Measurements from ENCODE around the gene C1QTNF2.
A peak's percentile ranks its signal among the peaks of the same experiment; 100 is the strongest.

C1QTNF2 gene

GRCh38 chr5:160311491-160312133 lies 58.8 kb downstream of the C1QTNF2 start:
- H3K4me1 ChIP-seq (ENCODE audit: low read length), result peaks cover 11% of the 10 kb centered on the region
- 0 out of 2 replicates have a peak, but pooled peaks cover 4% of the 10 kb centered on the region for H3K27me3 ChIP-seq (replicated peaks; ENCODE audit: insufficient read depth, low read length)
- H3K79me2 ChIP-seq (ENCODE audit: low read length), result no peaks in the 10 kb centered on the region
- no peak overlapping the region for H3K9ac ChIP-seq (ENCODE audit: low read length)
- no peaks in the 10 kb centered on the region for H3K9me2 ChIP-seq (replicated peaks; ENCODE audit: insufficient read depth, low read length)
- no peak for DNase-seq
- H3K9me3 ChIP-seq (replicated peaks; ENCODE audit: insufficient read depth, low read length), result no peaks in the 10 kb centered on the region
- no peaks in the 10 kb centered on the region for H3K36me3 ChIP-seq (replicated peaks; ENCODE audit: insufficient read depth, low read length)
- H3K27ac ChIP-seq (ENCODE audit: low read length), result no peak overlapping the region
- H3K4me3 ChIP-seq (ENCODE audit: low read length), result no peak overlapping the region; the same call in 1 of the 2 replicates
- no peak overlapping the region for H2AFZ ChIP-seq (ENCODE audit: low read length)
- no peaks in the 10 kb centered on the region for H3F3A ChIP-seq (ENCODE audit: insufficient read depth, low read length)
- H3K4me2 ChIP-seq (ENCODE audit: low read depth, low read length), result peak overlapping the region; percentile 48; the same call in 1 of the 2 replicates
- H4K20me1 ChIP-seq (ENCODE audit: insufficient read depth, low read length), result no peaks in the 10 kb centered on the region
- TF ChIP-seq EZH2 (optimal IDR thresholded peaks at IDR 0.05; ENCODE audit: low read depth, low read length) (no peak), EZH2phosphoT487 (IDR thresholded peaks at IDR 0.05; ENCODE audit: low read length) (no peak), CTCF (IDR thresholded peaks at IDR 0.05; ENCODE audit: low read length) (no peak)

DNA sequence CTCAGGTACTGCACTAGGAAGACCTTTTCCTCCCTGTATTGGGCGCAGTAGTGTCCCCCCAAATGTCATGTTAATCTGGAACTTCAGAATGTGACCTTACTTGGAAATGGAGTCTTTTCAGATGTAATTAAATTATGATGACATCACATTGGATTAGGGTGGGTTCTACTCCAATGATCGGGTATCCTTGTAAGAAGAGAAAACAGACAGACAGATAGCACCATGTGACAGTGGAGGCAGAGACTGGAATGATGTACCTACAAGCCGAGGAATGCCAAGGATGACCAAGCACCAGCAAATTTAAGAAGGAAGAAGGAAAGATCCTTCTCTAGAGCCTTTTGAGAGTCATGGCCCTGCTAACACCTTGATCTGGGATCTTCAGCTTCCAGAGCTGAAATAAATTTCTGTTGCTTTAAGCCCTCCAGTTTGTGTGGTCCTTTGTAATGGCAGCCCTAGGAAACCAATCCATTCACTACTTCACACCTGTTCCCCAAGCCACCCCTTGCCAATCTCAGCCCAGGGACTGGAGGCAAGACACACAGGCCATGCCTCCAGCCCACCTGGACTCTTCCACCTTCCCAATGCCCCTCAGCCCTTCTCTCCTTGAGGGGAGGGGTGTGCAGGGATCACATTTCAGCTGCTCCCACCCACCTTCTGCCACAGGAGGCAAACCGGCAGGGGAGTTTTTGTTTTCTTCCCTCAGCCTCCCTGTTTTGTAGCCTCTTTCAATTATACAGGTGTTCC lies 59.7 kb downstream of the C1QTNF2 start:
- H3K27me3 ChIP-seq (replicated peaks; ENCODE audit: insufficient read depth, low read length), result 0 out of 2 replicates have a peak, but pooled peaks cover 4% of the 10 kb centered on the region
- no peak for DNase-seq
- H3K36me3 ChIP-seq (replicated peaks; ENCODE audit: insufficient read depth, low read length), result no peaks in the 10 kb centered on the region
- H4K20me1 ChIP-seq (ENCODE audit: insufficient read depth, low read length), result no peaks in the 10 kb centered on the region
- no peak overlapping the region for H3K4me3 ChIP-seq (ENCODE audit: low read length)
- no peak overlapping the region for H3K27ac ChIP-seq (ENCODE audit: low read length)
- H3K9me2 ChIP-seq (replicated peaks; ENCODE audit: insufficient read depth, low read length), result no peaks in the 10 kb centered on the region
- no peaks in the 10 kb centered on the region for H3K9me3 ChIP-seq (replicated peaks; ENCODE audit: insufficient read depth, low read length)
- H2AFZ ChIP-seq (ENCODE audit: low read length), result no peak overlapping the region
- H3F3A ChIP-seq (ENCODE audit: insufficient read depth, low read length), result no peaks in the 10 kb centered on the region
- H3K4me2 ChIP-seq (ENCODE audit: low read depth, low read length), result no peak overlapping the region
- TF ChIP-seq EZH2phosphoT487 (IDR thresholded peaks at IDR 0.05; ENCODE audit: low read length) (no peak), EZH2 (optimal IDR thresholded peaks at IDR 0.05; ENCODE audit: low read depth, low read length) (no peak), CTCF (IDR thresholded peaks at IDR 0.05; ENCODE audit: low read length) (no peak)
- H3K79me2 ChIP-seq (ENCODE audit: low read length), result no peaks in the 10 kb centered on the region
- H3K4me1 ChIP-seq (ENCODE audit: low read length), result peaks cover 2% of the 10 kb centered on the region
- H3K9ac ChIP-seq (ENCODE audit: low read length), result no peak overlapping the region

DNA sequence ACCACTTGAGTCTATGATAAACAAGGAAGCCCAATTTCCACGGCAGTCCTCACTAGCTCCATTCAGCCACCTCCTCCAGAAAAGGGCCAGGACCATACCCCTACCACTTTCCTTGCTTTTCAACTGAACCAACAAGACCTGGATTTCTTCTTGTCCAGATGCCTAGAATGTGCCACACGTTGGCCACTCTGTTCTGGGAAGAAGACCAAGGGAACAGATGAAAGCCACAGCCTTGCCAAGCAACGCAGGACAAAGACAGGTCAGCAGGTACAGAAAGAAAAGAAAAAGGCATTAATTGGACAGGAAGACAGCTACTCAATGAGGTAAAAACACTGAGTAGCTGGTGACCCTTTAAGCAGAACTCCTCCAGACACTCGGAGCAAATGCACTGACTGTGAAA lies 60.3 kb downstream of the C1QTNF2 start:
- H3K4me3 ChIP-seq (ENCODE audit: low read length), result no peak overlapping the region
- no peaks in the 10 kb centered on the region for H3K9me2 ChIP-seq (replicated peaks; ENCODE audit: insufficient read depth, low read length)
- no peak overlapping the region for H3K27ac ChIP-seq (ENCODE audit: low read length)
- no peak for DNase-seq
- H4K20me1 ChIP-seq (ENCODE audit: insufficient read depth, low read length), result no peaks in the 10 kb centered on the region
- no peaks in the 10 kb centered on the region for H3K79me2 ChIP-seq (ENCODE audit: low read length)
- H3K4me1 ChIP-seq (ENCODE audit: low read length), result no peaks in the 10 kb centered on the region
- H3K9ac ChIP-seq (ENCODE audit: low read length), result no peak overlapping the region
- H2AFZ ChIP-seq (ENCODE audit: low read length), result no peak overlapping the region
- TF ChIP-seq CTCF (IDR thresholded peaks at IDR 0.05; ENCODE audit: low read length) (no peak), EZH2phosphoT487 (IDR thresholded peaks at IDR 0.05; ENCODE audit: low read length) (no peak), EZH2 (optimal IDR thresholded peaks at IDR 0.05; ENCODE audit: low read depth, low read length) (no peak)
- 0 out of 2 replicates have a peak, but pooled peaks cover 4% of the 10 kb centered on the region for H3K27me3 ChIP-seq (replicated peaks; ENCODE audit: insufficient read depth, low read length)
- H3K9me3 ChIP-seq (replicated peaks; ENCODE audit: insufficient read depth, low read length), result no peaks in the 10 kb centered on the region
- no peak overlapping the region for H3K4me2 ChIP-seq (ENCODE audit: low read depth, low read length)
- no peaks in the 10 kb centered on the region for H3K36me3 ChIP-seq (replicated peaks; ENCODE audit: insufficient read depth, low read length)
- no peaks in the 10 kb centered on the region for H3F3A ChIP-seq (ENCODE audit: insufficient read depth, low read length)
